HG03460 (cell line): ENCODE data around the gene NKAIN2.
"Not testable (repeated sequence)": the region's sequence is repeated elsewhere in the genome, so short reads cannot be mapped to it uniquely, and the experiment has no call there.

ENCODE experiments used
- ATAC-seq: cut with Tn5 transposase; IDR thresholded peaks from one replicate; pipeline ENCODE4 v1.9.1; 2021; ENCODE audit not compliant: unreplicated experiment

NKAIN2 gene

GRCh38 chr6:124022051-124022450, 218.4 kb downstream of the NKAIN2 start:
- not testable (repeated sequence) for ATAC-seq

GRCh38 chr6:124022641-124023040, 219.0 kb downstream of the NKAIN2 start:
- no peak for ATAC-seq

- no peak for ATAC-seq
Observed at GRCh38 chr6:124026694-124027093, 223.0 kb downstream of the NKAIN2 start.

- no peak for ATAC-seq
Observed at GRCh38 chr6:124027392-124027791, 223.7 kb downstream of the NKAIN2 start.

GRCh38 chr6:124028117-124028516, 224.5 kb downstream of the NKAIN2 start:
- ATAC-seq = no peak

GRCh38 chr6:124029567-124029966, 225.9 kb downstream of the NKAIN2 start:
- ATAC-seq = no peak

GRCh38 chr6:124033501-124033900, 229.8 kb downstream of the NKAIN2 start:
- no peak for ATAC-seq

- ATAC-seq = no peak
Observed at GRCh38 chr6:124036384-124036783, 232.7 kb downstream of the NKAIN2 start.

GRCh38 chr6:124040655-124041054, 237.0 kb downstream of the NKAIN2 start:
- peak; percentile 90 for ATAC-seq

- ATAC-seq = no peak
Observed at GRCh38 chr6:124052120-124052519, 248.5 kb downstream of the NKAIN2 start.

- ATAC-seq = no peak
Observed at GRCh38 chr6:124053315-124053714, 249.7 kb downstream of the NKAIN2 start.

- no peak for ATAC-seq
Observed at GRCh38 chr6:124054034-124054433, 250.4 kb downstream of the NKAIN2 start.

- no peak for ATAC-seq
Observed at GRCh38 chr6:124055395-124055794, 251.7 kb downstream of the NKAIN2 start.

- ATAC-seq = no peak
Observed at GRCh38 chr6:124055963-124056362, 252.3 kb downstream of the NKAIN2 start.

GRCh38 chr6:124056407-124057334, 253.0 kb downstream of the NKAIN2 start:
- ATAC-seq = no peak

- no peak for ATAC-seq
Observed at GRCh38 chr6:124057461-124057860, 253.8 kb downstream of the NKAIN2 start.

- no peak for ATAC-seq
Observed at GRCh38 chr6:124064317-124065113, 260.9 kb downstream of the NKAIN2 start.

GRCh38 chr6:124066269-124066668, 262.6 kb downstream of the NKAIN2 start:
- no peak for ATAC-seq

- no peak for ATAC-seq
Observed at GRCh38 chr6:124066946-124067552, 263.4 kb downstream of the NKAIN2 start.

GRCh38 chr6:124069230-124069950, 265.7 kb downstream of the NKAIN2 start:
- no peak for ATAC-seq

- ATAC-seq = no peak
Observed at GRCh38 chr6:124073021-124073420, 269.4 kb downstream of the NKAIN2 start.
